Measurements from ENCODE around the gene P3H3.

- TF ChIP-seq CTCF (conservative IDR thresholded peaks at IDR 0.05; ENCODE audit: low read length): no peak
- no peak for TF ChIP-seq EZH2phosphoT487 (IDR thresholded peaks at IDR 0.05; ENCODE audit: borderline replicate concordance)
Observed at GRCh38 chr12:6830999-6831398, 2.8 kb downstream of the P3H3 start.
